K562 (cell line): ENCODE results near the gene ZNF581. TPM values are rescaled to one million over a fixed set of nuclear protein-coding genes. Genes with fewer than 3 reads are reported as not detected.

Experiments used
- CEBPZ ChIP-seq: fragments of 150-350 bp; IDR thresholded peaks from 2 replicates; pipeline ENCODE4 v1.6.1; 2014; ENCODE audit warnings: low read depth, mild to moderate bottlenecking, low read length, borderline replicate concordance
- CHD4 ChIP-seq: fragments of 200-600 bp; sonication (generic); IDR thresholded peaks from 3 replicates; pipeline ENCODE4 v1.6.1; 2012; ENCODE audit warnings: low read depth, mild to moderate bottlenecking, mixed read lengths, low read length, inconsistent platforms; ENCODE audit not compliant: insufficient read depth, insufficient replicate concordance, poor library complexity, severe bottlenecking
- CTBP1 ChIP-seq: fragments of 450-650 bp; IDR thresholded peaks from 2 replicates; pipeline ENCODE4 v1.6.1; 2016; ENCODE audit warnings: borderline replicate concordance
- FOXO4 ChIP-seq: fragments of 450-650 bp; formaldehyde crosslinking; IDR thresholded peaks from 2 replicates; pipeline ENCODE4 v1.4.0; 2020; ENCODE audit warnings: mild to moderate bottlenecking, moderate library complexity
- GABPB1 ChIP-seq: sonication (generic); formaldehyde crosslinking; IDR thresholded peaks from 2 replicates; pipeline ENCODE4 v1.8.0; 2022; ENCODE audit warnings: mild to moderate bottlenecking, missing genetic modification reagents
- GTF2B ChIP-seq: IDR thresholded peaks from 2 replicates; pipeline ENCODE4 v1.6.1; 2011; ENCODE audit not compliant: insufficient read length; ENCODE audit errors: extremely low read depth
- HDAC6 ChIP-seq: IDR thresholded peaks from 2 replicates; pipeline ENCODE4 v1.6.1; 2012; ENCODE audit warnings: low read depth, mild to moderate bottlenecking, control low read depth, inconsistent platforms, low read length, moderate library complexity
- HEY1 ChIP-seq: fragments of 250-450 bp; sonication (Bioruptor Pico); IDR thresholded peaks from 2 replicates; pipeline ENCODE4 v1.5.0; 2020; ENCODE audit warnings: mild to moderate bottlenecking, moderate library complexity, borderline replicate concordance
- MLX ChIP-seq, 2 experiments: fragments of 450-650 bp in 1 of 2; sonication (generic) in 1 of 2; formaldehyde crosslinking; conservative IDR thresholded peaks; 2 replicates each; pipeline versions ENCODE4 v1.4.0 to v1.8.1; 2020 to 2022; ENCODE audit warnings: mild to moderate bottlenecking in 1 of 2, missing genetic modification reagents in 1 of 2
- NBN ChIP-seq: fragments of 450-650 bp; IDR thresholded peaks from 2 replicates; pipeline ENCODE4 v1.6.1; 2016; ENCODE audit warnings: low read depth, mild to moderate bottlenecking
- PHF20 ChIP-seq: fragments of 450-650 bp; IDR thresholded peaks from 2 replicates; pipeline ENCODE4 v1.6.1; 2018; ENCODE audit not compliant: partially characterized antibody
- RBBP5 ChIP-seq: fragments of 200-600 bp; sonication (generic); IDR thresholded peaks from 2 replicates; pipeline ENCODE4 v1.6.1; 2012; ENCODE audit warnings: borderline replicate concordance, mild to moderate bottlenecking, low read length, control low read depth, inconsistent platforms; ENCODE audit not compliant: insufficient read depth, poor library complexity, severe bottlenecking
- SIN3A ChIP-seq, 2 experiments: fragments of 150-350 bp in 1 of 2; IDR thresholded peaks; 2 replicates each; pipeline ENCODE4 v1.6.1; 2011 to 2016; ENCODE audit warnings: borderline replicate concordance in 2 of 2, low read depth in 2 of 2, low read length in 2 of 2, mild to moderate bottlenecking in 2 of 2, moderate library complexity in 2 of 2; ENCODE audit not compliant: control insufficient read depth in 1 of 2
- SREBF1 ChIP-seq: fragments of 150-350 bp; IDR thresholded peaks from 2 replicates; pipeline ENCODE4 v1.6.1; 2014; ENCODE audit warnings: antibody characterized with exemption, low read depth, low read length, borderline replicate concordance
- TSC22D4 ChIP-seq: fragments of 450-650 bp; IDR thresholded peaks from 2 replicates; pipeline ENCODE4 v1.6.1; 2016; ENCODE audit warnings: missing genetic modification characterization, missing biosample characterization, control low read depth
- ZBTB7A ChIP-seq: IDR thresholded peaks from 2 replicates; pipeline ENCODE4 v1.6.1; 2011; ENCODE audit warnings: low read depth, mild to moderate bottlenecking, low read length, moderate library complexity, borderline replicate concordance; ENCODE audit not compliant: control insufficient read depth
- ZNF184 ChIP-seq: sonication (generic); formaldehyde crosslinking; IDR thresholded peaks from 2 replicates; pipeline ENCODE4 v1.5.0; 2020; ENCODE audit warnings: missing genetic modification reagents
- ZNF444 ChIP-seq: fragments of 250-450 bp; sonication (Bioruptor Pico); IDR thresholded peaks from 2 replicates; pipeline ENCODE4 v1.4.0; 2020; ENCODE audit warnings: mild to moderate bottlenecking, moderate library complexity
- ZNF79 ChIP-seq: fragments of 250-450 bp; sonication (Bioruptor Pico); IDR thresholded peaks from 2 replicates; pipeline ENCODE4 v1.4.0; 2020; ENCODE audit warnings: low read depth, mild to moderate bottlenecking, moderate library complexity
- polyA plus RNA-seq, 8 experiments: library from polyadenylated mRNA; depleted of rRNA in 4 of 8; stranded (reverse) in 5 of 8; unstranded in 3 of 8; fragments of >200 nt; fragmentation: Nextera tagmentation in 2 of 8; fragmentation: Illumina TruSeq in 1 of 8; extraction: Ambion mirVana in 2 of 8; extraction: Trizol in 1 of 8; gene quantifications; 2 replicates each; pipeline versions ENCODE4 v1.2.1 to v1.2.3, GENCODE V29; 2011 to 2014; ENCODE audit warnings: inconsistent platforms in 1 of 8, missing spikeins in 1 of 8
- total RNA-seq, 7 experiments: library from RNA; depleted of rRNA in 6 of 7; stranded (reverse); fragments of >200 nt in 6 of 7; fragmentation: Illumina TruSeq in 2 of 7; extraction: Trizol in 2 of 7; gene quantifications; 2 replicates each; pipeline versions ENCODE4 v1.2.1 to v1.2.3, GENCODE V29; 2011 to 2021; ENCODE audit warnings: low replicate concordance in 1 of 7

The ZNF581 gene
- total and polyA plus RNA-seq, 9 of the 15 experiments (the other 6 are each of a cell fraction or from before 2014, with no cell fraction given) = 2.4 to 39.4 (median 15.4) TPM

GRCh38 chr19:55654868-55655647 is 11.6 kb downstream of the ZNF581 start, which contains the start of gene U2AF2 (continued):
- no peak for TF ChIP-seq CEBPZ
- peak; percentile 62 for TF ChIP-seq RBBP5
- TF ChIP-seq PHF20 = peak; percentile 28
- no peak for TF ChIP-seq ZNF79 (CRISPR knock-in tag)
- TF ChIP-seq ZNF444 (CRISPR knock-in tag) = no peak
- peak; percentile 25; the same call in 1 of the 2 replicates for TF ChIP-seq ZBTB7A
- TF ChIP-seq GABPB1 (CRISPR knock-in tag) = peak; percentile 90
- TF ChIP-seq ZNF184 = no peak
- peak; percentile 14; the same call in 1 of the 2 replicates for TF ChIP-seq FOXO4 (CRISPR knock-in tag)
- no peak for TF ChIP-seq NBN
- TF ChIP-seq TSC22D4 (tag) = no peak
- TF ChIP-seq MLX (CRISPR knock-in tag; conservative IDR thresholded peaks at IDR 0.05) = no peak
- TF ChIP-seq SIN3A (IDR thresholded peaks at IDR 0.05; ENCODE audit: borderline replicate concordance in 2 of 2, control insufficient read depth in 1 of 2, low read depth in 2 of 2, low read length in 2 of 2) = peak; percentile 86 to 89; a peak in 3 of 4 replicates
- no peak for TF ChIP-seq HDAC6
- TF ChIP-seq GTF2B = no peak
- no peak for TF ChIP-seq SREBF1
- TF ChIP-seq CTBP1 = peak; percentile 74
- no peak for TF ChIP-seq HEY1 (CRISPR knock-in tag)
- TF ChIP-seq CHD4 = no peak
